SH-SY5Y (cell line): Measurements from ENCODE around the gene SUGCT.

Source experiments
- GATA2 ChIP-seq: IDR thresholded peaks from 2 replicates; pipeline ENCODE4 v1.6.1; 2011; ENCODE audit warnings: mild to moderate bottlenecking, low read depth, low read length
- GATA3 ChIP-seq: IDR thresholded peaks from 2 replicates; pipeline ENCODE4 v1.6.1; 2011; ENCODE audit warnings: low read depth, mild to moderate bottlenecking, low read length, moderate library complexity

GRCh38 chr7:40419806-40420205 lies 285.0 kb downstream of the SUGCT start:
- TF ChIP-seq GATA2 (no peak), GATA3 (no peak)
